SK-N-SH treated with all-trans-retinoic acid at 6 μM for 48 hours (cell line): ENCODE results near the gene PARVB.

Experiments
- GLIS3 ChIP-seq: fragments of 250-450 bp; sonication (Bioruptor Pico); IDR thresholded peaks from 2 replicates; pipeline ENCODE4 v1.5.0; 2020; ENCODE audit warnings: mild to moderate bottlenecking, moderate library complexity
- RARB ChIP-seq: fragments of 250-450 bp; sonication (Bioruptor Pico); IDR thresholded peaks from 2 replicates; pipeline ENCODE4 v1.8.0; 2021; ENCODE audit warnings: mild to moderate bottlenecking, moderate library complexity
- ZFP3 ChIP-seq: fragments of 250-450 bp; sonication (Bioruptor Pico); IDR thresholded peaks from 2 replicates; pipeline ENCODE4 v1.5.0; 2020; ENCODE audit warnings: mild to moderate bottlenecking, moderate library complexity

DNA sequence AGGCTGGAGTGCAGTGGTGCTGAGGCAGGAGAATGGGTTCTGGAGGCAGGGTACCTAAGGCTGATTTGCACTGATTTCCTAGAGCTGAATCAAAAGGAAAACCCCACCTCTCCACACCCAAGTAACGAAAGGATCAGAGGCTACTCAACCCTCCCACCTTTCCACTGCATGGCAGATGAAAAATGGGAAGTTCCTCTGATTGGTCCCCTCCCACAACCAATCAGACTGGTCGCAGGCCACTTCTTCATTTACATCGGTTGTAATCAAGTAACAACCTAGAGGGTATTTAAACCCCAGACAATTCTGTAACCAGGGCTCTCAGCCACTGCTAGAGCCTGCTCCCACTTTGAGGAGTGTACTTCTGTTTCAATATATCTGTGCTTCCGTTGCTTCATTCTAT is 18.6 kb upstream of the PARVB start:
- TF ChIP-seq ZFP3 (CRISPR knock-in tag): no peak
- TF ChIP-seq GLIS3 (CRISPR knock-in tag): no peak
- no peak for TF ChIP-seq RARB (CRISPR knock-in tag)
